ENCODE results near the gene ADCK1.

- no peak for TF ChIP-seq EZH2 (IDR thresholded peaks at IDR 0.05; ENCODE audit: borderline replicate concordance)
- TF ChIP-seq, protein P1, sequence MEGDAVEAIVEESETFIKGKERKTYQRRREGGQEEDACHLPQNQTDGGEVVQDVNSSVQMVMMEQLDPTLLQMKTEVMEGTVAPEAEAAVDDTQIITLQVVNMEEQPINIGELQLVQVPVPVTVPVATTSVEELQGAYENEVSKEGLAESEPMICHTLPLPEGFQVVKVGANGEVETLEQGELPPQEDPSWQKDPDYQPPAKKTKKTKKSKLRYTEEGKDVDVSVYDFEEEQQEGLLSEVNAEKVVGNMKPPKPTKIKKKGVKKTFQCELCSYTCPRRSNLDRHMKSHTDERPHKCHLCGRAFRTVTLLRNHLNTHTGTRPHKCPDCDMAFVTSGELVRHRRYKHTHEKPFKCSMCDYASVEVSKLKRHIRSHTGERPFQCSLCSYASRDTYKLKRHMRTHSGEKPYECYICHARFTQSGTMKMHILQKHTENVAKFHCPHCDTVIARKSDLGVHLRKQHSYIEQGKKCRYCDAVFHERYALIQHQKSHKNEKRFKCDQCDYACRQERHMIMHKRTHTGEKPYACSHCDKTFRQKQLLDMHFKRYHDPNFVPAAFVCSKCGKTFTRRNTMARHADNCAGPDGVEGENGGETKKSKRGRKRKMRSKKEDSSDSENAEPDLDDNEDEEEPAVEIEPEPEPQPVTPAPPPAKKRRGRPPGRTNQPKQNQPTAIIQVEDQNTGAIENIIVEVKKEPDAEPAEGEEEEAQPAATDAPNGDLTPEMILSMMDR (IDR thresholded peaks at IDR 0.05; ENCODE audit: poor library complexity): no peak
- no peak for TF ChIP-seq EZH2phosphoT487 (IDR thresholded peaks at IDR 0.05; ENCODE audit: low read depth, severe bottlenecking, unreplicated experiment)
Observed at GRCh38 chr14:77867476-77867875, 67.6 kb downstream of the ADCK1 start.
